Activated CD4-positive, alpha-beta T cell treated with anti-CD3 and anti-CD28 coated beads, Interleukin-2, amount 50 U/mL, for 4 hours (primary cell): ENCODE data around the gene ANKRD65.

Experiments used
- DNase-seq, 2 experiments: peaks; one replicate each; pipeline ENCODE4 v3.0.0-alpha.2; 2020

ANKRD65 gene

DNA sequence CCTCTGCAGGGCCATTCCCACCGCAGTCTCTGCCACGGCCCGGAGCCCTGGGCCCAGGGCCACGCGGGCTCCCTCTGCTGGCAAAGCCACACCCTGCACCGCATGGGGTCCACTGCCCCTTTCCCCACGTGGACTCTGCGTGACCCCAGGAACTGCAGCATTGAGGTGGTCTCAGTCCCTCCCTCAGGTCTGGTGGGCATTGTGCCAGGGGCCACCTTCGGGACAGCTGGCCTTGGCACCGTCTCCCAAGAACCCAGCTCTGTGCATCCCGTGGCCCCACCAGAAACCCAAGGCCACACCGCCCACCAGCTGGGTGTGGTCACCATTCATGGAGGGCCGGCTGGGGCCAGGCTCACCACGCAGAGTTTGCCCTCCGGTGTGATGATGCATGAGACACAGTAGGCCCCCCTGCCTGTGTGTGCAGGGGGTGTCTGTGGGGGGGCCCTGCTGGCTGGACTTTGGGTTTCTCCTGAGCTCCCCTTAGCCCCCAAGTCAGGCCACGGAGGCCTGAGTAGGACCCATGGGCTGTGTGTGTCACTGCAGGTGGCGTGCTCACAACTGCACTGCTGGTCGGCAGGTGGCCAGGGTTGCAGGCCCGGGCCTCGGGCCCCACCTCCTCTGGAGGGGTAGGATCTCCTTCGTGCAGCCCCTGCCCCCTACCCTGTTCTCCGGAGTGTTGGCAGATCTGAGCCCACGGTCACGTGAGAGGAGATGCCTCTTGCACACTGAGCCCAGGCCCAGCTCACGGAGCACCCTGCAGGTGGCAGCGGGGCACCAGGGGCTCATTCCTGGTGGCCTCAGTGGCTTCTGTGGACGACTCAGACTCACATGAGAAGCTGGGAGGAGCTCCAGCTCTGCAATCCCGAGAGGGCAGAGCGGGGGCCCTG, 20.2 kb upstream of the ANKRD65 start:
- peak; percentile 45 to 51 for DNase-seq

DNA sequence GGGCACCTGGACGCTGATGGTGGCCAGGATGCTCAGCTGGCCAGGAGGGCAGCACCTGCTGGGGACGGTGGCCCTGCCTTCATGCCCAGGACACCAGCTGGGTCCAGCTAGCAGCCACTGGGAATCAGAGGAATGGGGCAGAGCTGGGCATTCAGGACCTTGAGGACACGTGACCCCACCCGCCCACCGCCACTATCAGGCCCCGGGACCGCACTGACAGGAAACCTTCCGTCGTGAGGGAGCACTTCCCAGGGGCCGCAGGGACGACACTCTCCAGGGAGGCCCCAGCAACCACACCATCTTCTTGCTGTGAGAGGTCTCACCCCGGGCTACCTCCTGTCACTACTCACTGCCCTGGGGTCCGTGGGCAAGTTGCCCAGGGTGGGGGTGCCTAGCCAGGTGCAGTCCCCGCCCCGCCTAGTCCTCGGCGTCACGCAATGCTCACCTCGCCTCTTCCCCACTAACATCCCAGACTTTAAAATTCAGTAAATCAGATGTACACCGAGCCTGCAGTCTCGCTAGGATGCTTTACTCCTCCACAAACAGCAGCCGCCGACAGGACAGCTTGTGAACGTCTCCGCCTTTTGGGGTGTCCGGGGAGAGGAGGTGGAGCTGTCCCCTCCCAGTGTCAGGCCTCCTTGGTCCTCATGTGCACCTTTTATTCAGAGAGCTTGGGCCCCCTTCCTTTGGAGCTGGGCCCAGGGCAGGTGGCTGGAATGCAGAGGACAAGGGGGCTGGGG, 19.4 kb upstream of the ANKRD65 start:
- no peak for DNase-seq

DNA sequence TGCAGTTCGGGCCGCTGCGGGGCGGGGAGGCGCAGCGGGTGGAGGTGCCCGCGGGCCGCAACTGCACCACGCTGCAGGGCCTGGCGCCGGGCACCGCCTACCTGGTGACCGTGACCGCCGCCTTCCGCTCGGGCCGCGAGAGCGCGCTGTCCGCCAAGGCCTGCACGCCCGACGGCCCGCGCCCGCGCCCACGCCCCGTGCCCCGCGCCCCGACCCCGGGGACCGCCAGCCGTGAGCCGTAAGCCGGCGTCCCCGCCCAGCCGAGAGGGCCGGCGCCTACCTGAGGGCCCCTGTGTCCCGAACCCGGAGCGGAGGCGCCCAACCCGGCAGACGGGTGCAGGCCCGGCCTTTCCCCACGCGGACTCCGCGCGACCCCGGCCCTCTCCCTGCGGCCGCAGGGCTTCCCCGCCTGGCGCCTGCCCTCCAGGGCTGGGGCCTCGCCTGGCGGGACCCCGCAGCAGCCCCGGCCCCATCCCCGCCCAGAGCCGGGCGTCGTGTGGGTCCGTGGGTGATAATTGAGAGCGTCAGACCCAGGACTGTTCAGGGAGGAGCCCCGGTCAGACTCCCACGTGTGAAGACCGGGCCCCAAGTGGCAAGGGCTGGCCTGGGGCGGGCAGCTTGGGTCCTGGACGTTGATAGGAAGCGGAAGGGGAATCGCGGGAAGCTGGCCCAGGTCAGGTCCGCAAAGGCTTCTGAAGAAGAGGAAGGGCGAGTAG, 18.6 kb upstream of the ANKRD65 start:
- DNase-seq = no peak

DNA sequence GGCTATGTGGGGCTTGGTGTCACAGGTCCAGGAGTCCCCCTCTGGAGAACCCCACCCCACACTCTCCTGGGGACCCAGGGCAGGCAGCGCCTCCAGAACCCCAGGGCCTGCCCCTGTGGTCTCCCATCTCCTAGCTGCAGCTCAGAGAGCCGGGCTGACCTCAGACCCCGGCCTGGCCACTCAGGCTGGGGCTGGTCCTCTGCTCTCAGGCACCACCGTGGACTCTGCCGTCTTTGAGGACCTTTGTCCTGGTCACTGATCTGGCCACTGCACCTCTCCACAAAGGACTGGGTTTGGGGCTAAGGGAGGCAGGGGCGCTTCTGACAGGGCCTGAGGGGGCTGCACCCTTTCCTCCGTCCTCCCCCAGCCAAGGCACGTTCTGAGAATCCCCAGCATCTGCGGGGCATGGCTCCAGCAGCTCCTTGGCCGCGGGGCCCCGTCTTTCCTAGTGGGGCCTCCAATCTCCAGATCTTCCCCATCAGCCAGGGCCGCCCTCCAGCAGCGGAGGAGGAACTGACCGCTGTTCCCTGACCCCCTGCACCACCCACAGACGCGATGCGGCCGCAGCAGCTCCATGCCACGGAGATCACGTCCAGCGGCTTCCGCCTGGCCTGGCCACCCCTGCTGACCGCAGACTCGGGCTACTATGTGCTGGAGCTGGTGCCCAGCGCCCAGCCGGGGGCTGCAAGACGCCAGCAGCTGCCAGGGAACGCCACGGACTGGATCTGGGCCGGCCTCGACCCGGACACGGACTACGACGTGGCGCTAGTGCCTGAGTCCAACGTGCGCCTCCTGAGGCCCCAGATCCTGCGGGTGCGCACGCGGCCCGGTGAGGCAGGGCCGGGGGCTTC, 17.7 kb upstream of the ANKRD65 start:
- DNase-seq = no peak

DNA sequence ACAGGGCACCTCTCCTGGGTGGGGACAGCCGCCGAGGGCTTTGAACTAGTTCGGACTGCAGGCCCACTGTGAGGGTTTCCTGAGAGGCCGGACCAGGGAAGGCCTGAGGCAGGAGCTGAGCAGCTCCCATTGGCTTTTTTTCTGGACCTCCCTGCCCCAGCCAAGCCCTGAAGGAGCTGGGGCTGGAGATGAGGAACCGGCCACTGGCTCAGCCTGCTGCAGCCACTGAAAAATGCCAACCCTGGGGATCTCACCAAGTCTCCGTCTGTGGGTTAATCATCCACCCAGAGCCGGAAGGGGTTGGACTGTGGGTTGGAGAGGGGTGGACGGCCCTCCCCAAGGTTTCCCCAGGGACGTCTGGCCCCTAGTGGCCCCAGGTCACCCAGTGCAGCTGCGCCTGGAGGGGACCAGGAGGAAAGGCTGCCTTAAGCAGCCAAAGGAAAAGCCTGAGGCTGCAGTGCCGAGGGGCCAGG, 16.9 kb upstream of the ANKRD65 start:
- no peak for DNase-seq

DNA sequence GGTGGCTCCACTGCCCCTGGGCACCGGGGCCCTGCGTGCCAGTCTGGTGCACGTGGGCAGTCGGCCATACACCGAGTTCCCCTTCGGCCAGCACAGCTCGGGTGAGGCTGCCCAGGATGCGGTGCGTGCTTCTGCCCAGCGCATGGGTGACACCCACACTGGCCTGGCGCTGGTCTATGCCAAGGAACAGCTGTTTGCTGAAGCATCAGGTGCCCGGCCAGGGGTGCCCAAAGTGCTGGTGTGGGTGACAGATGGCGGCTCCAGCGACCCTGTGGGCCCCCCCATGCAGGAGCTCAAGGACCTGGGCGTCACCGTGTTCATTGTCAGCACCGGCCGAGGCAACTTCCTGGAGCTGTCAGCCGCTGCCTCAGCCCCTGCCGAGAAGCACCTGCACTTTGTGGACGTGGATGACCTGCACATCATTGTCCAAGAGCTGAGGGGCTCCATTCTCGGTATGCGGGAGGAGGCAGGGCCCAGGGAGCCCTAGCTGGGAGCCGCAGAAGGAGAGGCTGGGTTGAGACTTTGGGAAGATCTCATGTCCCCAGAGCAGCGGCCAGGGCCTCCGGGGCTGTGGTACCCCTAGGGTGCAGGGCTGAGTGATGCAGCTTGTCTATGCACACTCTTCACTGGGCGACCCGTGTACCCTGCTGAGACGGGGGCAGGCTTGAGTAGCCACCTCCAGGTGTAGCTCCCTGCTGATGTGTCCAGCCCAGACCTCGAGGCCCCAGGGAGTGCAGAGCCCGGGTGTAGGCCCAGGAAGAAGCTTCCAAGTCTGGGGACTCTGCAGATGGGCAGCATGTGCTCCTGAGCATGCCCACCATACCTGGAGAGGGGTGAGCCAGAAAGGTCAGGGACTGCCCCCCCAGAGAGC, 16.2 kb upstream of the ANKRD65 start:
- no peak for DNase-seq

DNA sequence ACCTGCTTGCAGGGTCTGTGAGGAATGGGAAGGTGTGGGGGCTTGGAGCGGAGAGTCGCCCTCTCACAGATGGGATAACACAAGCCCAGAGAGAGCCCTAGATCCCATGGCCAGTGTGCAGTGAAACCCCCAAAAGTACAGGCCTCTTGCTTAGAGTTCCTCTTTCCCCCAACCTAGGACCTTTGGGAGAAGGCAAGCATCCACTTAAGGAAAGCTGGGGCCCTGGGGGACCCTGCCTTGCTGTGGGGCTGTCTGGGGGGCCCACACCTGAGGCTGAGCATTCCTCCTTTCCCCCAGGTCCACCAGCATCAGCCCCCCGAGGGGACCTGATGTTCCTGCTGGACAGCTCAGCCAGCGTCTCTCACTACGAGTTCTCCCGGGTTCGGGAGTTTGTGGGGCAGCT, 15.6 kb upstream of the ANKRD65 start:
- no peak for DNase-seq

DNA sequence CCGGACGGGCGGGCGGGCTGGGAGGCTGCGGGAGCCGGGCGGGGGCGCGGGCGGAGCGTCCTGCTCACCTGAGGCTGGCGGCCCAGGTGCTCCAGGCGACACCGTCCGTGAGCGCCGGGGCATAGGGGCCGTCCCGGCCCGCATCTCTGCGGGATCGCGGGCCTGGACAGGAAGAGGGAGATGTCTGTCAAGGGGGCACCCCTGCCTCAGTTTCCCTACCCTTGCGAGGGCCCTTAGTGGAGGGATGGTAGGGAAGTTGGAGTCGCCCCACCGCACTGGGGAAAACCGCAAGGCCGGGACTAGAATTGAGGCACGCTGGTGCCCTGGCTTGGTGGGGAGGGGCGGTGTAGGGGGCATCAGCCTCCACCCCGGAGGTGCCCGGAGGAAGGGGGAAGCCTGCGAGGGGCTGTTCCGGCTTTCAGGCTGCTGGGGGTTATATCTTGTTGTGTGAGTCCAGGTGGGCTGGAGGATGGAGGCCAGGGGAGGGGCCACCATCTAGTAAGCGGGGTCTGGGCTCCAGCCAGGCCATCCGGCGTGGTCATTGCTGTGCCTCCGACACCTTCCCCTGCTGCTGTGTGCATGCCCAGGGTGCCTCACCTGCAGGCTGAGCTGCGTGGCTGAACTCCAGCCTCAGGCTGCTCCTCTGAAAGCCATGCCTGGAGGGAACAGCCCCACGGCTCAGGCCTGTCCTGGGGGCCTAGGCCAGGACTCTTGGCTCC, 15.0 kb upstream of the ANKRD65 start:
- no peak for DNase-seq

DNA sequence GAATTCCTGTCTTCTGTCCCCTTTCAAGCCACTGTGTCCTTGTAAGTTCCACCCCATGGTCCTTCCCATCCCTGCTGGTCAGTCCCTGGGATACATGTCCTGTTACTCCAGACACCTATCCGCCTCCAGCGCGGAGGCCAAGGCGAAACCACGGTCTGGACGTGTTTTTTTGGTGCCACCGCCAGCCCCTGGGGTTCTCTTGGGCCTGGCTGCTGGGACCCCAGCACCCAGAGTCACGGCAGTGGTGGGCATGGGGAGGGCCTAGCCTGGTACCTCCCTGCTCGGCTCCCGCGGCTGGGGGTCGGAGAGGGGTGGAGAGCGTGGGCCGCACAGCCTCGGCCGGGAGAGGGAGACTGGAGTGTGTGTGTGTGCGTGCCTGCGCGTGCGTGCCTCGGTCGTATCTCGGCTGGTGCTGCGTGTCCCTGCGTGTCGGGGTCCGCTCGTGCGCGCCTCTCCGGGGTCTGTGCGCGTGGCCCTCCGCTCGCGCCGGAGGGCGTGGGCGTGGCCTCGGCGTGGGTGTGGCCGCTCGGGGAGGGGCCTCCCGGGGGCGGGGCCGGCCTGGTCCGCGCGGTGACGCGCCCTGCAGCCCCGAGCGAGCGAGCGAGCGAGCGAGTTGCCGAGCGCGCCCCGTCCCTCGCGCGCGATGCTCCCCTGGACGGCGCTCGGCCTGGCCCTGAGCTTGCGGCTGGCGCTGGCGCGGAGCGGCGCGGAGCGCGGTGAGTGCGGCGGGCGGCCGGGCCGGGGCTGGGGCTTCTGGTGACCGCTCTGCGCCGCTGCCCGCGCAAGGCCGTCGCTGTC, 14.2 kb upstream of the ANKRD65 start, which contains the start of gene VWA1:
Gene VWA1, plus strand, starts transcription at position 585 of the 798 bp plus-strand sequence. Its CDS starts 59 bp downstream, at position 644.
- DNase-seq = peak; percentile 44 to 48

DNA sequence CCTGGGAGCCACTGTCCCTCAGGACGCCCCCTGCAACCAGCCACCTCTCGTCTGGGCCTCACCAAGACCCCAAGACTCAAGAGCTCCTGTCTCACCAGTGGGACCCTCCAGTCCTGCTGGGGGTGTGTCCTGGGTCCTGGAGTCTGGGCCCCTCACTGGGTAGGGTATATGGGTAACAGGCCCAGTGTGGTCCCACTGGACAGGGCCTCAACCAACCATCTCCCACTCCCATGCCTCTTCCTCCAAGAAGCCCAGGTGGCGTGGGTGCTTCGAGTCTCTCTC, 13.7 kb upstream of the ANKRD65 start:
- DNase-seq = no peak

DNA sequence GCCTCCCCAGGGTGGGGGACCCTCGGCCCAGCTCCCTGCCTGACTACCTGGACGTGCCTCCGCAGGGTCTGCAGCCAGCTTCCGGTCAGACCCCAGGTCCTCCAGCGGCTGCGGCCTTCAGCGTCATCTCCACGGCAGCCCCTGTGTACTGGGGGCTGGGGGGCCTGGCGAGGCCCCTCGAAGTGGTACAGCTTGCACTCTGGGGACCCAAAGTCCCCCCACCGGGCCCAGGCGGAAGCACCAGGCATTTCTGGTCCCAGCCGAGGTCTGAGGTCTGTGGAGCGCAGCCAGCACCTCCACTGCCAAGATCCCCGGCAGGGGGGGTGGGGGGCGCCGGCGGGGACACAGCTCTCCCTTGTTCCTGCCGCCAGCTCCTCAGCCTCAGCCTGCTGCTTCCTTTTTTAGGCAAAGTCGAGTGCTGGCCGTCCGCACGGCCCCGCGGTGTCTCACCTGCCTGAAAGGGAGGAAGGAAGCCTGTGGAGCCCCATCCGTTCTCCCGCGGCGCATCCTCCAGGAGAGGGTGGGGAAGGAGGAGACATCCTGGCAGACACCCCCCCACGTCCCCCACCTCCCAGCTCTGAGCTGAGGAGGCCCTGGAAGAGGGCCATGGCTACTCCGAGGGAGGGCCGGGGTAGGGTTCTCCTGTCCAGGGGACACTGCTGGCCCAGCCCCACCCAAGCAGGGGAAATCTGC, 13.2 kb upstream of the ANKRD65 start:
- no peak for DNase-seq

DNA sequence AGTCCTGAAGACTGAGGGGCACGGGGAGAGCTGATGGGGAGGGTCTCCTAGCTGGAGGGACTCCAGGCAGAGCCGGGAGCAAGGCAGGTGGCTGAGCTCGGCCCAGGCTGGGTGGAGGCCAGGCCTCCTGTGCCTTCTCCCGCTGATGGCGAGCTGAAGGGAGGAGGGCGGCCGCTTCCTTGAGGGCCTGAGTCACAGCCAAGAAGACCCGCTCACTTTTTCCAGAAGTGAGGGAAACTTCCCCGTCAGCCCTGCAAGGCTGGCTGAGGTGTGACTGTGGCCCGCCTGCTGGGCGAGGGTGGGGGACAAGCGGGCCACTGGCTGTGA, 12.7 kb upstream of the ANKRD65 start:
- peak; percentile 41 to 56 for DNase-seq

DNA sequence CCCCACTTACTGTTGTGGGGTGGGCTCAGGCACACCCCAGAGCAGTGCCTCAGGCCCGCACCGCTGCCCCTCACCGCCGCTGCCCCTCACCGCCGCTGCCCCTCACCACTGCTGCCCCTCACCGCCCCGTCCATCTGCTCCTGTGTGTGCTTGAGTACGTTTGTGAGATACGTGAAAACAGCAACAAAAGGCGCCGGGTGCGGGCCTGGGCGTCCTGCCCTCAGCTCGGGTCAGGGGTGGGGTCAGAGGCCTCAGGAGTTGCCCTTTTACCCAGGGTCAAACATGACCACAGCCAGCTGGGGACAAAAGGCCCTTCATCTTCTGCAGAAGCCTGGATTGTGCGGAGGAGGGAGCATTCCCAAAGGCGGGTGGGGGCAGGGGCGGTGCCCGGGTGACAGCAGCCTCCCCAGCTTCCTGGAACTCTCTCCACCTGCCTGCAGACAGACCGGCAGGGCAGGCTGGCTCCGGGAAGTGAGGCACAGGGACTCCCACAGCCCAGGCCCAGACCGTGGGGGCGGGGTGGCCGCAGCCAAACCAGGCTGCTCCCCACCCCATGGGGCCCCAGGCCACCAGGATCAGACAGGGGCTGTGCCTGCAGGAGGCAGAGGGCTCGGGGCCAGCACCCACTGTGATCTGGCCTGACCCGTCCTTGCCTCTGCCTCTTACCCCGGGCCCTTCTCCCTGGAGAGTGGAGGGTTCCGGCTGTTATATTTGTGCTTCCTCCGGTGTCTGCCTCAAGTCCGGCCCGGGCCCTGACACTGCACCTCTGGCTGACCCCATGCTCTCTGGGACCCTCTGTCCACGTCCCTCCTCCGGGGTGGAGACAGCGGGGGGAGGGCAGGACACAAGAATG, 12.1 kb upstream of the ANKRD65 start:
- no peak for DNase-seq

DNA sequence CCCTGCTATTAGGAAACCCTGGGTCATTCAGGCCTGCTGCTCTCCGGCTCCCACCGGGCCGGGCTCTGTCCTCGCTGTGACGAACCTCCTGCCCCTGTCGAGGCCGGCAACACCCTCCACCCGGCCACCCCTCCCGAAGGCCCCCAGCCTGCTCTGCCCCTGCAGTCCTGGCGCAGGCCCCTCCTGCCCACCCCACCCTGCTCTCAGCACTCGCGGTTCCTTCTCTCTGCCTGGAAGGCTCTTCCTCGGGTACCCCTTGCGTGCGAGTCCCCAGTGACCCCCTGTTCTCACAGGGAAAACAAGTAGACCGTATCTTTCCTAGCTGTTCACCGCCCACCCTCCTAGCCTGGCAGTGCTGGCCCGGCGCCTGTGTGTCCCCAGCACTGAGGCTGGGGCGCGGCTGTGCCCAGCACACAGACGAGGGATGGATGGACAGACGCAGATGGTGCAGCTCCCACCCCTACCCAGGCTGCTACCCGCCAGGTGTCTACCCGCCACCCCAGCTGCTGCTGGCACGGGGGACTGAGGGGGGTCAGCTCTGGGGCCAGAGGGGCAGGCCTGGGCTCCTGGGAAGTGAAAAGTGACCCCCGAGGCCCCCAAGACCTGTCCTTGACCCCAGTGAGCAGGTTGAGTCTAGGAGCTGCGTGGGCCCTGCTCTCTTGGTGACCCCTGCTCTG, 11.3 kb upstream of the ANKRD65 start:
- DNase-seq = no peak

DNA sequence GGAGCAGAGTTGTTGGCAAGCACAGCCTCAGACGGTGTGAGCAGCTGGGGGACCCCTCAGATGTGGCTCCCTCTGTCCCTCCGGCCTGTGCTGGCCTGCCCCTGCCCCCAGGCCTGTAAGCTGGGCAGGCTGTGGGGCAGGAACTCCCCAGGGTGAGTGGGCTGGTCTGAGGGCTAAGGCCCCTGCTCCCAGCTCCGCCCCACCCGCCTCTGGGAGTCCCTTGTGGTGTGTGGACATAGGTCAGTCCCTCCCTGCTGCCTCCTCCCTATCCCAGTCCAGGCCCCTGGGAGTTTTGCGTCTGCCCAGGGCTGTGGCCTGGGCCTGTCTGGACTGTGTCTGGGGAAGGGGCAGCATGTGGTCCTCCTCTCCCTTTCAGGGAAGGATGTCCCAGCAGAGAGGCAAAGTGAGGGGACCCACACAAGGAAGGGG, 10.8 kb upstream of the ANKRD65 start:
- no peak for DNase-seq

DNA sequence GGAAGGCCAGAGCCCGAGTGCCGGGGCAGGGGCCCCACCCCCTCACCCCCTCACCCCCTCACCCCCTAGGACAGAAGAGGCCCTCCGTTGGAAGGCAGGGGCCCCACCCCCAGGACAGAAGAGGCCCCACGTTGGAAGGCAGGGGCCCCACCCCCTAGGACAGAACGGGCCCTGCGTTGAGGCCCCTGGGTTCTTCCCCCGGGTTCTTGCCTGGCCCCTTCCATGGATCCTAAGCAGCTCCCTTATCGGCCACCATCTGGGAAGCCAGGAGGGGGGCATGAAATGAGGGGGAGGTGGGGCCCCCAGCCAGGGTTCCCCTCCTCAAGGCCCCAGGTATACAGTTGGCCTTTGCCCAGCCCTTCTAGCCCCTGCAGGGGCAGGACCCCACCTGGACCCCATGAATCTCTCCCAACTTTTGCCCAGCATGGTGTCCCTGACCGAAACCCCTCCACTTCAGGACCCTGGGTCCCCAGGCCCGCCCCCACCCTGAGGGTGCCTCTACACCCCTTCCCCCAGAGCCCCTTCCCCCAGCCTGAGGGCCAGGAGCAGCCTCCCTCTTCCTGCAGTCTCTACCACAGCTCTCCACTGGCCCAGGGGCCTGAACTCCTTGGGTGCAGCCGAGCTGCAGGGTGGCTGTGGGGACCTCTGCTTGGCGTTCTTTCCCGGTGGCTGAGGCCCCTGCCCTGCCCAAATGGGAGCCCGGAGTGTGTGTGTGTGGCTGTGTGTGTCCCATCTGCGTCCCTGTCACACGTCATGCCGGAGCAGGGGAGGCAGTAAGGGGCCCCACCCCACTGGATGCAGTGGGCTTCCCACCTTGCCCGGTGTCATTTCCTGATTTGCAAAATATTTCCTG, 10.1 kb upstream of the ANKRD65 start:
- no peak for DNase-seq
